Fibroblast of lung (primary cell): ENCODE measurements around the gene HCFC2.
"Not testable (repeated sequence)": the region's sequence is repeated elsewhere in the genome, so short reads cannot be mapped to it uniquely, and the experiment has no call there.

Source experiments
- CTCF ChIP-seq, 2 donors: IDR thresholded peaks in 1 of 2; conservative IDR thresholded peaks in 1 of 2; 1 replicate in 1 of 2; 2 replicates in 1 of 2; pipeline ENCODE4 v1.5.1; 2011 to 2012; ENCODE audit warnings: low read length in 2 of 2, control low read depth in 1 of 2, inconsistent platforms in 1 of 2, low read depth in 1 of 2, mild to moderate bottlenecking in 1 of 2
- EZH2 ChIP-seq: IDR thresholded peaks from 2 replicates; pipeline ENCODE4 v1.5.1; 2012; ENCODE audit warnings: low read length, control low read depth, mild to moderate bottlenecking; ENCODE audit errors: missing control alignments

GRCh38 chr12:104030596-104030995, 33.7 kb upstream of the HCFC2 start:
- not testable (repeated sequence) for TF ChIP-seq EZH2; CTCF (conservative IDR thresholded peaks at IDR 0.05 in 1 of 2, IDR thresholded peaks at IDR 0.05 in 1 of 2; ENCODE audit: low read depth in 1 of 2, low read length in 2 of 2)
